Prostate gland (tissue), 2 donors: Measurements from ENCODE around the gene TNFRSF4. TPM values are rescaled to one million over a fixed set of nuclear protein-coding genes. Genes with fewer than 3 reads are reported as not detected.

Experiments
- DNase-seq: peaks from one replicate; pipeline ENCODE4 v3.0.0-alpha.2; 2019; ENCODE audit warnings: low spot score
- H3K27ac ChIP-seq, 2 donors: fragments of 200-600 bp; sonication (generic); 2 replicates each; pipeline ENCODE4 v1.5.1; 2017 to 2019
- H3K27me3 ChIP-seq: fragments of 200-600 bp; sonication (generic); replicated peaks from 2 replicates; pipeline ENCODE4 v1.5.1; 2019; ENCODE audit not compliant: insufficient read depth
- H3K36me3 ChIP-seq, 2 donors: fragments of 200-600 bp; sonication (generic); 1 replicate in 1 of 2; 2 replicates in 1 of 2; pipeline versions ENCODE4 v1.5.1 to v1.8.1; 2017 to 2019
- H3K4me1 ChIP-seq: fragments of 200-600 bp; sonication (generic); replicated peaks from 2 replicates; pipeline ENCODE4 v1.5.1; 2019
- H3K4me3 ChIP-seq, 2 donors: fragments of 200-600 bp; sonication (generic); 2 replicates each; pipeline ENCODE4 v1.5.1; 2017 to 2019
- H3K9me3 ChIP-seq: fragments of 200-600 bp; sonication (generic); 2 replicates; pipeline ENCODE4 v1.5.1; 2017
- CTCF ChIP-seq, 4 experiments: fragments of 200-600 bp in 2 of 4; fragments of 450-650 bp in 2 of 4; sonication (generic) in 2 of 4; IDR thresholded peaks; 1 replicate in 3 of 4; 2 replicates in 1 of 4; pipeline ENCODE4 v1.5.1; 2016 to 2019; ENCODE audit warnings: antibody characterized with exemption in 4 of 4, mild to moderate bottlenecking in 2 of 4, moderate library complexity in 2 of 4
- POLR2A ChIP-seq: fragments of 450-650 bp; IDR thresholded peaks from one replicate; pipeline ENCODE4 v1.6.1; 2016; ENCODE audit warnings: antibody characterized with exemption, mild to moderate bottlenecking
- POLR2AphosphoS5 ChIP-seq: sonication (generic); formaldehyde crosslinking; IDR thresholded peaks from one replicate; pipeline ENCODE4 v1.6.1; 2017; ENCODE audit warnings: antibody characterized with exemption
- WGBS: methylation state at CpG from one replicate; pipeline ENCODE4 v1.1.5; 2018; 5-methylcytosine and 5-hydroxymethylcytosine counted together
- intact Hi-C: fragments of 100-400 bp; cut with DNase I; formaldehyde crosslinking; loops from one replicate; pipeline ENCODE4 v1.14.2; 2022
- total RNA-seq, 2 donors: library from RNA; depleted of rRNA; stranded (reverse); fragments of >200 nt; gene quantifications; one replicate each; pipeline ENCODE4 v1.1.0, GENCODE V29; 2016

Gene TNFRSF4
- total RNA-seq, 2 donors from 2014 or later, result 0.50 to 3.0 TPM

- 61% methylated on average over 11 of the region's 11 CpGs for WGBS
Observed at GRCh38 chr1:1207571-1207892, 6.4 kb downstream of the TNFRSF4 start.

GRCh38 chr1:1206966-1207531 lies 6.9 kb downstream of the TNFRSF4 start:
- intact Hi-C loops, result no loop called here
- H3K4me3 ChIP-seq, result no peak overlapping the region
- no peaks in the 10 kb centered on the region for H3K27me3 ChIP-seq

More at GRCh38 chr1:1207571-1207892, 6.4 kb downstream of the TNFRSF4 start:
- TF ChIP-seq POLR2A, result no peak
- TF ChIP-seq POLR2AphosphoS5, result no peak
- TF ChIP-seq CTCF (IDR thresholded peaks at IDR 0.05), result no peak
- intact Hi-C loops, result no loop called here
- H3K27me3 ChIP-seq, result no peaks in the 10 kb centered on the region
- H3K36me3 ChIP-seq, result no peaks in the 10 kb centered on the region
- H3K4me3 ChIP-seq, result no peak overlapping the region
- DNase-seq, result no peak
- H3K4me1 ChIP-seq, result peaks cover 4% of the 10 kb centered on the region
- H3K27ac ChIP-seq, result no peak overlapping the region
- no peaks in the 10 kb centered on the region for H3K9me3 ChIP-seq

GRCh38 chr1:1206376-1206965 lies 7.5 kb downstream of the TNFRSF4 start, which contains the start of gene TNFRSF18:
TNFRSF18 (minus strand) TSS chr1:1206592; CDS start chr1:1206571, 21 bp downstream.
- Histone ChIP-seq H3K27me3 (no peaks in the 10 kb centered on the region), H3K4me1 (peaks cover 4% of the 10 kb centered on the region), H3K27ac (no peak within 1 kb of the TSS), H3K36me3 (no peaks in the 10 kb centered on the region), H3K9me3 (no peaks in the 10 kb centered on the region), H3K4me3 (peak within 1 kb of the TSS; percentile 5 to 23)
- DNase-seq, result peak; percentile 43
- 6% methylated on average over 49 of the region's 49 CpGs for WGBS
- TF ChIP-seq POLR2A (peak; percentile 32), POLR2AphosphoS5 (no peak), CTCF (IDR thresholded peaks at IDR 0.05) (no peak)
- intact Hi-C loops, result no loop called here

More at GRCh38 chr1:1206966-1207531, 6.9 kb downstream of the TNFRSF4 start:
- WGBS, result 52% methylated on average over 18 of the region's 19 CpGs
- TF ChIP-seq POLR2A (no peak), CTCF (IDR thresholded peaks at IDR 0.05) (no peak), POLR2AphosphoS5 (no peak)
- Histone ChIP-seq H3K4me1 (peaks cover 4% of the 10 kb centered on the region), H3K9me3 (no peaks in the 10 kb centered on the region), H3K36me3 (no peaks in the 10 kb centered on the region), H3K27ac (no peak overlapping the region)
- DNase-seq, result no peak

- intact Hi-C loops, result no loop called here
- H3K27me3 ChIP-seq, result no peaks in the 10 kb centered on the region
- no peaks in the 10 kb centered on the region for H3K36me3 ChIP-seq
- H3K4me1 ChIP-seq, result peaks cover 4% of the 10 kb centered on the region
- TF ChIP-seq CTCF (IDR thresholded peaks at IDR 0.05) (no peak), POLR2A (no peak), POLR2AphosphoS5 (no peak)
- no peak overlapping the region for H3K27ac ChIP-seq
- WGBS, result 29% methylated on average over 28 of the region's 31 CpGs
- peak overlapping the region; percentile 5 to 23 for H3K4me3 ChIP-seq
- DNase-seq, result no peak
- H3K9me3 ChIP-seq, result no peaks in the 10 kb centered on the region
Observed at GRCh38 chr1:1205769-1206375, 8.1 kb downstream of the TNFRSF4 start.
